Osteocyte (in vitro differentiated cells): ENCODE results near the gene CRYGA. TPM values are rescaled to one million over a fixed set of nuclear protein-coding genes. Genes with fewer than 3 reads are reported as not detected.

Experiments used
- DNase-seq: peaks from one replicate; pipeline ENCODE4 v3.0.0; 2021; ENCODE audit warnings: mixed read lengths; ENCODE audit not compliant: unreplicated experiment; ENCODE audit errors: extremely low spot score
- H3K27ac Mint-ChIP-seq: one replicate; pipeline ENCODE4 v1.8.0; 2021; ENCODE audit warnings: mild to moderate bottlenecking, mixed read lengths; ENCODE audit not compliant: unreplicated experiment
- H3K27me3 Mint-ChIP-seq: one replicate; pipeline ENCODE4 v1.8.0; 2021; ENCODE audit warnings: mixed read lengths; ENCODE audit not compliant: unreplicated experiment
- H3K36me3 Mint-ChIP-seq: one replicate; pipeline ENCODE4 v1.8.0; 2021; ENCODE audit warnings: mixed read lengths; ENCODE audit not compliant: unreplicated experiment
- H3K4me1 Mint-ChIP-seq: one replicate; pipeline ENCODE4 v1.8.0; 2021; ENCODE audit warnings: mixed read lengths; ENCODE audit not compliant: unreplicated experiment
- H3K4me3 Mint-ChIP-seq: one replicate; pipeline ENCODE4 v1.8.0; 2021; ENCODE audit warnings: mild to moderate bottlenecking, moderate library complexity, mixed read lengths; ENCODE audit not compliant: unreplicated experiment
- H3K9me3 Mint-ChIP-seq: one replicate; pipeline ENCODE4 v1.8.0; 2021; ENCODE audit warnings: mixed read lengths; ENCODE audit not compliant: unreplicated experiment
- long read RNA-seq: library from polyadenylated mRNA; unstranded; transcript quantifications from one replicate; pipeline ENCODE4 v2.0.0, GENCODE V29; 2021
- total RNA-seq: library from RNA; stranded (reverse); gene quantifications from 2 replicates; pipeline ENCODE4 v1.2.1, GENCODE V29; 2021
- TF ChIP-seq, protein P1 (sequence below): fragments of 200-600 bp; sonication (generic); IDR thresholded peaks from 2 replicates; pipeline ENCODE4 v1.5.0; 2021; ENCODE audit warnings: antibody characterized with exemption, mild to moderate bottlenecking, moderate library complexity

CRYGA gene, protein sequence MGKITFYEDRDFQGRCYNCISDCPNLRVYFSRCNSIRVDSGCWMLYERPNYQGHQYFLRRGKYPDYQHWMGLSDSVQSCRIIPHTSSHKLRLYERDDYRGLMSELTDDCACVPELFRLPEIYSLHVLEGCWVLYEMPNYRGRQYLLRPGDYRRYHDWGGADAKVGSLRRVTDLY
- total RNA-seq = not detected in 2 replicates
- long read RNA-seq = 0 reads

DNA sequence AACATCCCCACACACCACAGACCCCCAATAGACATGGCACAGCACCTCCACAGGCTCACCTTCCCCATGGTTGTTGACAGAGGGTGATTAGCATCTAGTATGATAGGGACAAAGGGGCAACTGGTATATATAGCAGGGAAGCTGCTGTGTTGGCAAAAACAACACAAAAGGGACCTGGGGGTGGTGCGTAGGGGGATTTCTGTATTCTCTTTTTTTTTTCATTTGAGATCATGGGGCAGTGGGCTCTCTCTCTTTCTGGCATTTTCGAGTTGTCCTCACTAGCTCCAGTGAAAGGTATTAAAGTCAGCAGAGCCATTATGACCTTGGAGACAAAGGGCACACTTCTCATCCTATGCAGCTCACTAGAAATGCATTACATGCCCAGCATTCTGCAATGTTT is at the start of gene CRYGA:
CRYGA (minus strand) TSS at position 101 of the 400 bp plus-strand sequence; CDS start at position 68, 33 bp downstream.
- Mint-ChIP-seq H3K4me1 (no peaks in the 10 kb centered on the region), H3K9me3 (no peaks in the 10 kb centered on the region), H3K27ac (no peak within 1 kb of the TSS)

DNA sequence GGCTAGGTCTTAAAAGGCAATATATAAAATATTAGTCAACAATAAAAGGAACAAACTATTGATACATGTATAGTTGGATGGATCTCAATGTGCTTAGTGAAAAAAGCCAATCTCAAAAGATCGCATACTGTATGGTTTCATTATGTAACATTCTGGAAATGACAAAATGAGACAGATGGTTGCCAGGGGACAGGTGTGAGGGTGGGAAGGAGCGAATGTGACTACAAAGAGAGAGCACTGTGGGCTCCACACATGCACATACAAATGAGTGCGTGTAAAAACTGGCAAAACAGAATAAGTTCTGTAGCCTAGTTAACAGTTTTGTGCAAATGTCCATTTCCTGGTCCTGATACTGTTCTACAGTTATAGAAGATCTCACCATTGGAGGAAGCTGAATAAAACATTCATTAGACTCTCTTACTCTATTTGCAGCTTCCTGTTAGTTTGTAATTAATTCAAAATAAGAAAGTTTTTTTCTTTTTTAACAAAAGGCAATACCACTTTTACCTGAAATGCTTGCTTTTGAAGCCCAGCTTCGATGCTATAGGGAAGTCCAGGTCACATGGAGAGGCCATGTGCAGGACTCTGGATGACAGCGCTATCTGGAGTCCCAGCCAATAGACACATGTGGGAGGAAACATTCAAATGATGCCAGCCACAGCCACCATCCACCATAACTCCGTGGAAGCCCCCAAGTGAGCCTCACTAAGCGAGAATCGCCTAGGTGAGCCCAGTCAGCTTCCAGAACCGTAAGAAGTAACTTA is 47.5 kb upstream of the CRYGA start:
- Mint-ChIP-seq H3K4me1 (no peaks in the 10 kb centered on the region), H3K27ac (no peak overlapping the region), H3K36me3 (no peaks in the 10 kb centered on the region), H3K9me3 (no peaks in the 10 kb centered on the region), H3K4me3 (no peak overlapping the region), H3K27me3 (peaks cover 6% of the 10 kb centered on the region)
- no peak for DNase-seq
- TF ChIP-seq, protein P1, sequence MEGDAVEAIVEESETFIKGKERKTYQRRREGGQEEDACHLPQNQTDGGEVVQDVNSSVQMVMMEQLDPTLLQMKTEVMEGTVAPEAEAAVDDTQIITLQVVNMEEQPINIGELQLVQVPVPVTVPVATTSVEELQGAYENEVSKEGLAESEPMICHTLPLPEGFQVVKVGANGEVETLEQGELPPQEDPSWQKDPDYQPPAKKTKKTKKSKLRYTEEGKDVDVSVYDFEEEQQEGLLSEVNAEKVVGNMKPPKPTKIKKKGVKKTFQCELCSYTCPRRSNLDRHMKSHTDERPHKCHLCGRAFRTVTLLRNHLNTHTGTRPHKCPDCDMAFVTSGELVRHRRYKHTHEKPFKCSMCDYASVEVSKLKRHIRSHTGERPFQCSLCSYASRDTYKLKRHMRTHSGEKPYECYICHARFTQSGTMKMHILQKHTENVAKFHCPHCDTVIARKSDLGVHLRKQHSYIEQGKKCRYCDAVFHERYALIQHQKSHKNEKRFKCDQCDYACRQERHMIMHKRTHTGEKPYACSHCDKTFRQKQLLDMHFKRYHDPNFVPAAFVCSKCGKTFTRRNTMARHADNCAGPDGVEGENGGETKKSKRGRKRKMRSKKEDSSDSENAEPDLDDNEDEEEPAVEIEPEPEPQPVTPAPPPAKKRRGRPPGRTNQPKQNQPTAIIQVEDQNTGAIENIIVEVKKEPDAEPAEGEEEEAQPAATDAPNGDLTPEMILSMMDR = no peak

More for the DNA sequence above, at the start of gene CRYGA:
- no peak within 1 kb of the TSS for H3K4me3 Mint-ChIP-seq
- peaks cover 6% of the 10 kb centered on the region for H3K27me3 Mint-ChIP-seq
- DNase-seq = no peak
- TF ChIP-seq, protein P1 = no peak
- no peaks in the 10 kb centered on the region for H3K36me3 Mint-ChIP-seq

DNA sequence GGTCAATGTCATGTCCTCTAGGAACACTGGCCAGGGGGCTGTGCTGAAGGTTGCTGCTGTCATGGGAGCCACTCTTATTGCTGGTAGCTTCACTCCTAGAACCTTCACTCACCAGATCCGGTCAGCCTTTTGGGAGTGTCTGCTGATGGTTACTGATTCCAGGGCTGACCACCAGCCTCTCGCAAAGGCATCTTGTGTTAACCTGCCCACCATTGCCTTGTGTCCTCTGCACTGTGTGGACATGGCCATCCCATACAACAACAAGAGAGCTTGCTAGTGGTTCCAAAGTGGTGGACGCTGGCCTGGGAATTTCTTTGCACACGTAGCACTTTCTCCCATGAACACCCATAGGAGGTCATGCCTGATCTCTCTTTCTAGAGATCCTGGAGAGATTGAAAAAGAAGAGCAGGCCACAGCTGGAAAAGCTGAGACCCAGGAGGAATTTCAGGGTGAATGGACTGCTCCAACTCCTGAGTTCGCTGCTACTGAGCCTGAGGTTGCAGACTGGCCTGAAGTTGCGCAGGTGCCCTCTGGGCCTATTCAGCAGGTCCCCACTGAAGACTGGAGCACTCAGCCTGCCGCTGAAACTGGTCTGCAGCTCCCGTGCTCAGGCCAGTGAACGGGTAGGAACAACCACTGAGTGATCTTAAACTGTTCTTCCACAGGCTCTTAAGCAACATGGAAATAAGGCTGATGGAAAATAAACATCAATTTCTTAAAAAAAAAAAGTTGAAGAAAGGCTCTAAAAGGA is 45.1 kb upstream of the CRYGA start:
- Mint-ChIP-seq H3K4me3 (no peak overlapping the region), H3K27ac (no peak overlapping the region), H3K4me1 (no peaks in the 10 kb centered on the region), H3K9me3 (no peaks in the 10 kb centered on the region), H3K36me3 (no peaks in the 10 kb centered on the region), H3K27me3 (peaks cover 9% of the 10 kb centered on the region)
- TF ChIP-seq, protein P1 = no peak
- no peak for DNase-seq

DNA sequence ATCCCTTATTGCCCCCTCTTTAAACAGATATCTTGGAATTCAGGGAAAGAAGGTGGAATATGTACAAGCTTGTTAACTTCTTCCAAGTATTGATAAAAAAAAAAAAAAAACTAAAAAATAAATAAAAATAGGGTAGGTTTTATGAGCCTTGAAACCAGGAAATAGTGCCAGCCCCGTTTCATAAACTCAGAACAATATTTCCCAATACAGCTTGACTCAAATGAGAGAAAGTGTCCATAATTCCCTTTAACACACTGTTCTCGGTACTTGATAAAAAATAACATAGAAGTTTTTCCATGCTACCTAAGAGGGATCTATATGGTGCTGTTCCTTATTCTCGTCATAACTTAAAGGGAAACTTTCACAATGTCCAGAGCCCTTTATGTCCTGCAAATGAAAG is 44.4 kb upstream of the CRYGA start:
- Mint-ChIP-seq H3K4me1 (no peaks in the 10 kb centered on the region), H3K27ac (no peak overlapping the region), H3K9me3 (no peaks in the 10 kb centered on the region), H3K36me3 (no peaks in the 10 kb centered on the region), H3K27me3 (peaks cover 9% of the 10 kb centered on the region), H3K4me3 (no peak overlapping the region)
- DNase-seq = no peak
- TF ChIP-seq, protein P1 = no peak

DNA sequence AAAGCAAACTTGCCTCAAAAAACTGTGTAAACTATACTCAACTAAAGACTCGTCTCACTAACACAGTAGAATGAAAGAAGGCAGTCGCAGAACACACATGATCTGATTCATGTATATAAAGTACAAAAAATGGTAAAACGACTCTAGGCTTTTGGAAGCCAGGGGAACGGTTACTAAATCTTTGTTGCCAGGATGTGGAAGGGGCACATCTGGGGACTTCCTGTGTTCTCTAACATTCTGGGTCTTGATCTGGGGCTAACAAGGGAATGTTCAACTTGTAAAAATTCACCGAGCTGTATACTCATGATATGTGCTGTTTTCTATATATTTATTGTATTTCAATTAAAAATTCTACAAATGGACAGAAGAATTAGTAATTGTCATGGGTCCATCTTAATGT is 40.8 kb upstream of the CRYGA start:
- Mint-ChIP-seq H3K36me3 (no peaks in the 10 kb centered on the region), H3K27ac (no peak overlapping the region), H3K9me3 (no peaks in the 10 kb centered on the region)

More for the DNA sequence above, 40.8 kb upstream of the CRYGA start:
- no peaks in the 10 kb centered on the region for H3K4me1 Mint-ChIP-seq
- DNase-seq = no peak
- TF ChIP-seq, protein P1 = no peak
- peaks cover 6% of the 10 kb centered on the region for H3K27me3 Mint-ChIP-seq
- no peak overlapping the region for H3K4me3 Mint-ChIP-seq
